Measurements from ENCODE around the gene MICAL2. TPM values are rescaled to one million over a fixed set of nuclear protein-coding genes. Genes with fewer than 3 reads are reported as not detected.

The MICAL2 gene
- total RNA-seq, 1 experiment from 2014 or later, result 37.4 TPM

- DNase-seq (ENCODE audit: low read depth, low spot score) (no peak), ATAC-seq (no peak)
- Histone ChIP-seq H3K79me2 (ENCODE audit: insufficient read depth, low read length) (no peaks in the 10 kb centered on the region), H3K36me3 (ENCODE audit: control insufficient read depth in 1 of 2, insufficient read depth in 2 of 2, low read length in 2 of 2) (no peaks in the 10 kb centered on the region), H2AFZ (ENCODE audit: low read depth, low read length, poor library complexity, severe bottlenecking) (no peak overlapping the region), H3K9ac (ENCODE audit: low read length) (no peak overlapping the region), H3K4me1 (ENCODE audit: control insufficient read depth in 1 of 2, insufficient read depth in 2 of 2, low read length in 2 of 2) (peaks cover 8 to 20% of the 10 kb centered on the region in 2 experiments), H3K9me2 (ENCODE audit: insufficient read depth) (no peaks in the 10 kb centered on the region), H4K20me1 (ENCODE audit: insufficient read depth) (no peaks in the 10 kb centered on the region), H3K4me2 (ENCODE audit: low read length) (no peak overlapping the region), H3K27ac (ENCODE audit: low read depth, low read length) (no peak overlapping the region), H3K4me3 (replicated peaks in 1 of 2; ENCODE audit: low read depth in 1 of 2, low read length in 2 of 2) (no peak overlapping the region), H3K9me3 (ENCODE audit: control insufficient read depth in 1 of 2, insufficient read depth in 1 of 2, low read depth in 1 of 2, low read length in 2 of 2) (no peaks in the 10 kb centered on the region), H3K27me3 (ENCODE audit: insufficient read depth, low read length) (no peaks in the 10 kb centered on the region)
- TF ChIP-seq REST (IDR thresholded peaks at IDR 0.05; ENCODE audit: low read depth), result no peak
- TF ChIP-seq CBX3 (IDR thresholded peaks at IDR 0.05; ENCODE audit: low read depth), result no peak
- TF ChIP-seq MAX (IDR thresholded peaks at IDR 0.05), result no peak
- TF ChIP-seq EGR1 (IDR thresholded peaks at IDR 0.05; ENCODE audit: low read depth), result no peak
- no peak for TF ChIP-seq YY1 (IDR thresholded peaks at IDR 0.05; ENCODE audit: extremely low read depth, insufficient replicate concordance, low read depth, low read length)
- no peak for TF ChIP-seq CEBPB (IDR thresholded peaks at IDR 0.05; ENCODE audit: low read depth)
- no peak for TF ChIP-seq FOSL1 (IDR thresholded peaks at IDR 0.05; ENCODE audit: low read depth)
- TF ChIP-seq ZNF274 (IDR thresholded peaks at IDR 0.05; ENCODE audit: low read depth, low read length), result no peak
- no peak for TF ChIP-seq SP1 (IDR thresholded peaks at IDR 0.05; ENCODE audit: low read depth)
- no peak for TF ChIP-seq TCF7L2 (IDR thresholded peaks at IDR 0.05; ENCODE audit: borderline replicate concordance, extremely low read depth, insufficient read depth, insufficient read length)
- TF ChIP-seq EZH2 (IDR thresholded peaks at IDR 0.05), result no peak
- no peak for TF ChIP-seq ELF1 (IDR thresholded peaks at IDR 0.05; ENCODE audit: borderline replicate concordance, low read depth)
- TF ChIP-seq ATF3 (IDR thresholded peaks at IDR 0.05), result no peak
- TF ChIP-seq EZH2phosphoT487 (IDR thresholded peaks at IDR 0.05; ENCODE audit: borderline replicate concordance), result no peak
- TF ChIP-seq SRF (IDR thresholded peaks at IDR 0.05; ENCODE audit: low read depth), result no peak
- no peak for TF ChIP-seq CTCF (IDR thresholded peaks at IDR 0.05 in 2 of 3, conservative IDR thresholded peaks at IDR 0.05 in 1 of 3; ENCODE audit: borderline replicate concordance in 1 of 3, insufficient read depth in 1 of 3, low read depth in 2 of 3, low read length in 2 of 3)
- no peak for TF ChIP-seq POLR2AphosphoS5 (IDR thresholded peaks at IDR 0.05; ENCODE audit: low read depth, low read length)
- TF ChIP-seq JUND (IDR thresholded peaks at IDR 0.05), result no peak
- CTCF ChIA-PET, result no interaction called here
- intact Hi-C loops (cut with micrococcal nuclease), result no loop called here
- RAD21 ChIA-PET (ENCODE audit: low non-redundant PET in 1 of 2, low total read pairs in 2 of 2, uncharacterized antibody in 2 of 2, unreplicated experiment in 2 of 2), result no interaction called here
- POLR2A ChIA-PET, result no interaction called here
- BruUV-seq (replicated peaks), result no TSS peak
These were observed 160.9 kb downstream of the MICAL2 start for GRCh38 chr11:12271241-12271640.

Data from HCT116 (cell line).